ENCODE data around the gene DENND2A.
"Not testable (repeated sequence)": the region's sequence is repeated elsewhere in the genome, so short reads cannot be mapped to it uniquely, and the experiment has no call there.

DENND2A gene

GRCh38 chr7:140640727-140641523, at the start of gene DENND2A:
Gene DENND2A, minus strand, starts transcription at chr7:140640813. Its CDS starts 38,416 bp downstream, at chr7:140602397.
- FAIRE-seq (no peak), DNase-seq (ENCODE audit: low spot score) (no peak)

- DNase-seq (ENCODE audit: low spot score) (no peak), FAIRE-seq (no peak)
Measured at GRCh38 chr7:140689199-140690152, 48.9 kb upstream of the DENND2A start.

GRCh38 chr7:140688341-140688740, 47.7 kb upstream of the DENND2A start:
- FAIRE-seq = no peak

GRCh38 chr7:140686921-140687320, 46.3 kb upstream of the DENND2A start:
- no peak for FAIRE-seq

More at GRCh38 chr7:140688341-140688740, 47.7 kb upstream of the DENND2A start:
- no peak for DNase-seq (ENCODE audit: low spot score)

GRCh38 chr7:140685407-140686087, 44.9 kb upstream of the DENND2A start:
- FAIRE-seq (no peak), DNase-seq (ENCODE audit: low spot score) (no peak)

More at GRCh38 chr7:140686921-140687320, 46.3 kb upstream of the DENND2A start:
- no peak for DNase-seq (ENCODE audit: low spot score)

- DNase-seq (ENCODE audit: low spot score) = no peak
- FAIRE-seq = no peak
Measured at GRCh38 chr7:140684066-140684950, 43.7 kb upstream of the DENND2A start.

- no peak for DNase-seq (ENCODE audit: low spot score)
- no peak for FAIRE-seq
Measured at GRCh38 chr7:140683657-140684056, 43.0 kb upstream of the DENND2A start.

GRCh38 chr7:140681766-140682165, 41.2 kb upstream of the DENND2A start:
- FAIRE-seq (no peak), DNase-seq (ENCODE audit: low spot score) (no peak)

GRCh38 chr7:140680886-140681285, 40.3 kb upstream of the DENND2A start:
- no peak for FAIRE-seq
- no peak for DNase-seq (ENCODE audit: low spot score)

- FAIRE-seq (no peak), DNase-seq (ENCODE audit: low spot score) (no peak)
Measured at GRCh38 chr7:140679186-140679585, 38.6 kb upstream of the DENND2A start.

GRCh38 chr7:140678816-140679130, 38.2 kb upstream of the DENND2A start:
- no peak for DNase-seq (ENCODE audit: low spot score)
- FAIRE-seq = no peak

- DNase-seq (ENCODE audit: low spot score) (no peak), FAIRE-seq (no peak)
Measured at GRCh38 chr7:140678081-140678815, 37.6 kb upstream of the DENND2A start.

- FAIRE-seq (no peak), DNase-seq (ENCODE audit: low spot score) (no peak)
Measured at GRCh38 chr7:140677496-140677895, 36.9 kb upstream of the DENND2A start.

- DNase-seq (ENCODE audit: low spot score); FAIRE-seq: not testable (repeated sequence)
Measured at GRCh38 chr7:140676956-140677355, 36.3 kb upstream of the DENND2A start.

- FAIRE-seq = no peak
- no peak for DNase-seq (ENCODE audit: low spot score)
Measured at GRCh38 chr7:140676306-140676705, 35.7 kb upstream of the DENND2A start.

- FAIRE-seq (no peak), DNase-seq (ENCODE audit: low spot score) (no peak)
Measured at GRCh38 chr7:140675726-140676125, 35.1 kb upstream of the DENND2A start.

- peak; percentile 80 for DNase-seq (ENCODE audit: low spot score)
- peak; percentile 92 for FAIRE-seq
Measured at GRCh38 chr7:140674899-140675701, 34.5 kb upstream of the DENND2A start.

GRCh38 chr7:140674356-140674800, 33.8 kb upstream of the DENND2A start:
- FAIRE-seq (no peak), DNase-seq (ENCODE audit: low spot score) (no peak)

GRCh38 chr7:140673774-140674155, 33.2 kb upstream of the DENND2A start:
- FAIRE-seq = no peak
- no peak for DNase-seq (ENCODE audit: low spot score)

Data from RCC 7860 (cell line).